Prostate gland (tissue), 2 donors: Measurements from ENCODE around the gene CMTM2. TPM values are rescaled to one million over a fixed set of nuclear protein-coding genes. Genes with fewer than 3 reads are reported as not detected.

Source experiments
- DNase-seq: peaks from one replicate; pipeline ENCODE4 v3.0.0-alpha.2; 2019; ENCODE audit warnings: low spot score
- H3K27ac ChIP-seq, 2 donors: fragments of 200-600 bp; sonication (generic); 2 replicates each; pipeline ENCODE4 v1.5.1; 2017 to 2019
- H3K27me3 ChIP-seq: fragments of 200-600 bp; sonication (generic); replicated peaks from 2 replicates; pipeline ENCODE4 v1.5.1; 2019; ENCODE audit not compliant: insufficient read depth
- H3K36me3 ChIP-seq, 2 donors: fragments of 200-600 bp; sonication (generic); 1 replicate in 1 of 2; 2 replicates in 1 of 2; pipeline versions ENCODE4 v1.5.1 to v1.8.1; 2017 to 2019
- H3K4me1 ChIP-seq: fragments of 200-600 bp; sonication (generic); replicated peaks from 2 replicates; pipeline ENCODE4 v1.5.1; 2019
- H3K4me3 ChIP-seq, 2 donors: fragments of 200-600 bp; sonication (generic); 2 replicates each; pipeline ENCODE4 v1.5.1; 2017 to 2019
- H3K9me3 ChIP-seq: fragments of 200-600 bp; sonication (generic); 2 replicates; pipeline ENCODE4 v1.5.1; 2017
- CTCF ChIP-seq, 4 experiments: fragments of 200-600 bp in 2 of 4; fragments of 450-650 bp in 2 of 4; sonication (generic) in 2 of 4; IDR thresholded peaks; 1 replicate in 3 of 4; 2 replicates in 1 of 4; pipeline ENCODE4 v1.5.1; 2016 to 2019; ENCODE audit warnings: antibody characterized with exemption in 4 of 4, mild to moderate bottlenecking in 2 of 4, moderate library complexity in 2 of 4
- POLR2A ChIP-seq: fragments of 450-650 bp; IDR thresholded peaks from one replicate; pipeline ENCODE4 v1.6.1; 2016; ENCODE audit warnings: antibody characterized with exemption, mild to moderate bottlenecking
- POLR2AphosphoS5 ChIP-seq: sonication (generic); formaldehyde crosslinking; IDR thresholded peaks from one replicate; pipeline ENCODE4 v1.6.1; 2017; ENCODE audit warnings: antibody characterized with exemption
- WGBS: methylation state at CpG from one replicate; pipeline ENCODE4 v1.1.5; 2018; 5-methylcytosine and 5-hydroxymethylcytosine counted together
- intact Hi-C: fragments of 100-400 bp; cut with DNase I; formaldehyde crosslinking; loops from one replicate; pipeline ENCODE4 v1.14.2; 2022
- total RNA-seq, 2 donors: library from RNA; depleted of rRNA; stranded (reverse); fragments of >200 nt; gene quantifications; one replicate each; pipeline ENCODE4 v1.1.0, GENCODE V29; 2016

The CMTM2 gene
- total RNA-seq, 2 donors from 2014 or later: 62.9 TPM; not detected in 1

GRCh38 chr16:66548068-66548467 lies 31.2 kb upstream of the CMTM2 start:
- Histone ChIP-seq H3K36me3 (no peaks in the 10 kb centered on the region), H3K9me3 (no peaks in the 10 kb centered on the region), H3K4me3 (no peak overlapping the region), H3K27ac (peak overlapping the region in 1 of 2 donors; percentile 93), H3K4me1 (no peaks in the 10 kb centered on the region), H3K27me3 (no peaks in the 10 kb centered on the region)
- TF ChIP-seq POLR2AphosphoS5 (no peak), POLR2A (no peak), CTCF (IDR thresholded peaks at IDR 0.05) (no peak)
- DNase-seq: no peak
- intact Hi-C loops: no loop called here
- WGBS: 82% methylated on average over 4 of the region's 4 CpGs

GRCh38 chr16:66548868-66549267 lies 30.4 kb upstream of the CMTM2 start:
- Histone ChIP-seq H3K27me3 (no peaks in the 10 kb centered on the region), H3K4me1 (no peaks in the 10 kb centered on the region), H3K36me3 (no peaks in the 10 kb centered on the region), H3K4me3 (peak overlapping the region; percentile 59 to 77), H3K9me3 (no peaks in the 10 kb centered on the region), H3K27ac (peak overlapping the region; percentile 93 to 95)
- DNase-seq: no peak
- intact Hi-C loops: no loop called here
- 66% methylated on average over 9 of the region's 9 CpGs for WGBS
- TF ChIP-seq POLR2AphosphoS5: no peak
- TF ChIP-seq POLR2A: no peak
- no peak for TF ChIP-seq CTCF (IDR thresholded peaks at IDR 0.05)

- H3K4me3 ChIP-seq: peak within 1 kb of the TSS; percentile 59 to 77
- H3K4me1 ChIP-seq: no peaks in the 10 kb centered on the region
- peak in 2 of 4 experiments; percentile 26 to 29 for TF ChIP-seq CTCF (IDR thresholded peaks at IDR 0.05)
- peak; percentile 40 for TF ChIP-seq POLR2A
- no peak for TF ChIP-seq POLR2AphosphoS5
- H3K36me3 ChIP-seq: no peaks in the 10 kb centered on the region
- no peaks in the 10 kb centered on the region for H3K27me3 ChIP-seq
- WGBS: 2% methylated on average over 65 of the region's 80 CpGs
- no peaks in the 10 kb centered on the region for H3K9me3 ChIP-seq
- intact Hi-C loops: loop anchor here (5.0 kb wide), 2 partner anchors 32 to 72 kb away; no protein-coding TSS in a partner anchor
- DNase-seq: peak; percentile 44
- peak within 1 kb of the TSS; percentile 93 to 95 for H3K27ac ChIP-seq
These were observed 29.8 kb upstream of the CMTM2 start, which contains the start of gene TK2 for GRCh38 chr16:66549284-66550131. Gene TK2, minus strand, starts transcription at chr16:66550122. Its CDS starts 61 bp downstream, at chr16:66550061.

- Histone ChIP-seq H3K27ac (peak overlapping the region in 1 of 2 donors; percentile 84), H3K27me3 (no peaks in the 10 kb centered on the region), H3K4me1 (no peaks in the 10 kb centered on the region), H3K9me3 (no peaks in the 10 kb centered on the region), H3K4me3 (no peak overlapping the region), H3K36me3 (no peaks in the 10 kb centered on the region)
- 54% methylated on average over 6 of the region's 6 CpGs for WGBS
- TF ChIP-seq CTCF (IDR thresholded peaks at IDR 0.05): peak in 1 of 4 experiments; percentile 26
- TF ChIP-seq POLR2A: no peak
- no peak for DNase-seq
- intact Hi-C loops: loop anchor here (5.0 kb wide), 2 partner anchors 34 to 74 kb away; no protein-coding TSS in a partner anchor
These were observed 27.9 kb upstream of the CMTM2 start for GRCh38 chr16:66551348-66551759.
